ENCODE results near the gene CNN1.
"Not testable (repeated sequence)": the region's sequence is repeated elsewhere in the genome, so short reads cannot be mapped to it uniquely, and the experiment has no call there.

CNN1 gene

DNA sequence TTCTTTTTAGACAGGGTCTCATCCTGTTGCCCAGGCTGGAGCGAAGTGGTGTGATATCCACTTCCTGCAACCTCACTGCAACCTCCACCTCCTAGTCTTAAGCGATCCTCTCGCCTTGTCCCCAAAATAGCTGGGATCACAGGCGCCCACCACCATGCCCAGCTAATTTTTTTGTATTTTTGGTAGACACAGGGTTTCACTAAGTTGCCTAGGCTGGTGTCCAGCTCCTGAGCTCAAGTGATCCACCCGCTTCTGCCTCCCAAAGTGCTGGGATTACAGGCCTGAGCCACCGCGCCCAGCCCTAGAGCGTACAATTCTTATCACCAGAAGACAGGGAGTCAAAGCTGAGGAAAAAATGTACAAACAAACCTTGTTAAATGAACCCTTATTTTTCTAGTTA is 24.9 kb downstream of the CNN1 start:
- Histone ChIP-seq H3K27me3 (ENCODE audit: insufficient read depth, low read length) (no peaks in the 10 kb centered on the region), H3K36me3 (ENCODE audit: insufficient read depth, low read length) (no peaks in the 10 kb centered on the region), H3K4me3 (ENCODE audit: low read length) (no peak overlapping the region), H3K4me1 (ENCODE audit: insufficient read depth, low read length) (peaks cover under 1% of the 10 kb centered on the region), H3K9me3 (ENCODE audit: low read length) (no peaks in the 10 kb centered on the region), H2AFZ (ENCODE audit: low read depth, low read length) (no peak overlapping the region)

DNA sequence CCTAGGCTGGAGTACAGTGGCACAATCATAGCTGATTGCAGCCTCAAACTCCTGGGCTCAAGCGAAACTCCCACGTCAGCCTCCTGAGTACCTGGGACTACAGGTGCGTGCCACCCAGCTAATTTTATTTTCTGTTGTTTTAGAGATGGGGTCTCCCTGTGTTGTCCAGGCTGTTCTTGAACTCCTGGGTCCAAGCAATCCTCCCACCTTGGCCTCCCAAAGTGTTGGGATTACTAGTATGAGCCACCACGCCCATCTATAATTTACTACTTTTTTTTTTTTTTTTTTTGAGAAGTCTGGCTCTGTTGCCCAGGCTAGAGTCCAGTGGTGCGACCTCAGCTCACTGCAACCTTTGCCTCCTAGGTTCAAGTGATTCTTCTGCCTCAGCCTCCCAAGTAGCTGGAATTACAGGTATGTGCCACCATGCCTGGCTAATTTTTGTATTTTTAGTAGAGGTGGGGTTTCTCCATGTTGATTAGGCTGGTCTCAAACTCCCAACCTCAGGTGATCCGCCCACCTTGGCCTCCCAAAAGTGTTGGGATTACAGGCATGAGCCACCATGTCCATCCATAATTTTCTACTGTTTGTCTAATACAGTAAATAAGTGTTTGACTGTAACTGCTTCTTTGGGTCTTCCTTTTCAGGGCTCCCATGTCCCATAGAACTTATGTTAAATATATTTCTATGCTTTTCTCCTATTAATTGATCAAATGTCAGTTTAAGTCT is 25.6 kb downstream of the CNN1 start:
- not testable (repeated sequence) for H2AFZ ChIP-seq (ENCODE audit: low read depth, low read length); H3K4me1 ChIP-seq (ENCODE audit: insufficient read depth, low read length); H3K9me3 ChIP-seq (ENCODE audit: low read length); H3K27me3 ChIP-seq (ENCODE audit: insufficient read depth, low read length); H3K36me3 ChIP-seq (ENCODE audit: insufficient read depth, low read length); H3K4me3 ChIP-seq (ENCODE audit: low read length)

DNA sequence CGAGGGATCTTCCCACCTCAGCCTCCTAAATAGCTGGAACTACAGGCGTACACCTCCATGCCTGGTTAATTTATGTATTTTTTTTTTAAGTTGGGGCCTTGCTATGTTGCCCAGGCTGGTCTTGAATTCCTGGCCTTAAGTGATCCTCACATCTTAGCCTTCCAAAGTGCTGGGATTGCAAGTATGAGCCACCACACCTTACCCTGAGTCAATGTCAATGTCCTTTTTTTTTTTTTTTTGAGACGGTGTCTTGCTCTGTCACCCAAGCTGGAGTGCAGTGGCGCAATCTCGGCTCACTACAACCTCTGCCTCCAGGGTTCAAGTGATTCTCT is 27.0 kb downstream of the CNN1 start:
- H3K27me3 ChIP-seq (ENCODE audit: insufficient read depth, low read length); H3K9me3 ChIP-seq (ENCODE audit: low read length); H3K36me3 ChIP-seq (ENCODE audit: insufficient read depth, low read length); H2AFZ ChIP-seq (ENCODE audit: low read depth, low read length); H3K4me3 ChIP-seq (ENCODE audit: low read length); H3K4me1 ChIP-seq (ENCODE audit: insufficient read depth, low read length): not testable (repeated sequence)

- H3K4me1 ChIP-seq (ENCODE audit: insufficient read depth, low read length): no peaks in the 10 kb centered on the region
- no peaks in the 10 kb centered on the region for H3K36me3 ChIP-seq (ENCODE audit: insufficient read depth, low read length)
- H2AFZ ChIP-seq (ENCODE audit: low read depth, low read length): no peak overlapping the region
- no peaks in the 10 kb centered on the region for H3K27me3 ChIP-seq (ENCODE audit: insufficient read depth, low read length)
- H3K4me3 ChIP-seq (ENCODE audit: low read length): no peak overlapping the region
- H3K9me3 ChIP-seq (ENCODE audit: low read length): no peaks in the 10 kb centered on the region
Measured at GRCh38 chr19:11566164-11566563, 27.5 kb downstream of the CNN1 start.

DNA sequence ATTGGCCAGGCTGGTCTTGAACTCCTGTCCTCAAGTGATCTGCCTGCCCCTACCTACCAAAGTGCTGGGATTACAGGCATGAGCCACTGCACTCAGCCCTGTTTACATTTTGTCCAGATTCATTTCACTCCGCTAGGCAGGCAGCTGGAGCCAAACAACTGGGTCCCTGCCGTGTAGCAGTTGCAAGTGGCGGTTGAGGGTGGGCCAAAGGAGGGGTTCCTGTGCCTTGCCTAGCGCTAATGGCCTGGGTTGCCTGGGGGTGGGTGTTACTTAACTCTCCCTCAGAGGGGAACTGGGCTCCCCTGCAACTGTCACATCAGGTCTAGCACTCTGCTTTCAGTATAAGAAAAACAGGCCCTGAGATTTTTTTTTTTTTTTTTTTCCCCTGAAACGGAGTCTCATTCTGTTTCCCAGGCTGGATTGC is 31.4 kb downstream of the CNN1 start:
- Histone ChIP-seq H3K4me3 (ENCODE audit: low read length) (no peak overlapping the region), H3K36me3 (ENCODE audit: insufficient read depth, low read length) (no peaks in the 10 kb centered on the region), H3K27me3 (ENCODE audit: insufficient read depth, low read length) (no peaks in the 10 kb centered on the region), H3K4me1 (ENCODE audit: insufficient read depth, low read length) (no peaks in the 10 kb centered on the region), H2AFZ (ENCODE audit: low read depth, low read length) (no peak overlapping the region), H3K9me3 (ENCODE audit: low read length) (no peaks in the 10 kb centered on the region)

DNA sequence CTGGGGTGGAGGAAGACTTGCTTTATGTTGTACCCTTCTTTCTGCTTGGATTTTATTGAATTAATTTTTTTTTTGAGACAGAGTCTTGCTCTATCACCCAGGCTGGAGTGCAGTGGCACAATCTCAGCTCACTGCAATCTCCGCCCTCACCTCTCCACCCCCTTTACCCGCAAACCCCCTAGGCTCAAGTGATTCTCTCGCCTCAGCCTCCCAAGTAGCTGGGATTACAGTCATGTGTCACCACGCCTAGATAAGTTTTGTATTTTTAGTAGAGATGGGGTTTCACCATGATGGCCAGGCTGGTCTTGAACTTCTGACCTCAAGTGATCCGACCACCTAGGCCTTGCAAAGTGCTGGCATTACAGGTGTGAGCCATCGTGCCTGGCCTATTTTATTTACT is 34.7 kb downstream of the CNN1 start:
- not testable (repeated sequence) for H3K36me3 ChIP-seq (ENCODE audit: insufficient read depth, low read length); H3K4me3 ChIP-seq (ENCODE audit: low read length); H3K27me3 ChIP-seq (ENCODE audit: insufficient read depth, low read length); H2AFZ ChIP-seq (ENCODE audit: low read depth, low read length); H3K9me3 ChIP-seq (ENCODE audit: low read length); H3K4me1 ChIP-seq (ENCODE audit: insufficient read depth, low read length)

DNA sequence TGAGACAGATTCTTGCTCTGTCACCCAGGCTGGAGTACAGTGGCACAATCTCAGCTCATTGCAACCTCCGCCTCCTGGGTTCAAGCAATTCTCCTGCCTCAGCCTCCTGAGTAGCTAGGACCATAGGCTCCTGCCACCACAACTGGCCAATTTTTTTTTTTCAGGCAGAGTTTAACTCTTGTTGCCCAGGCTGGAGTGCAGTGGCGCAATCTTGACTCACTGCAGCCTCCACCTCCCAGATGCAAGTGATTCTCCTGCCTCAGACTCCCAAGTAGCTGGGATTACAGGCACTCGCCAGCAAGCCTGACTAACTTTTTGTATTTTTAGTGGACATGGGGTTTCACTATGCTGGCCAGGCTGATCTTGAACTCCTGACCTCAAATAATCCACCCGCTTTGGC is 35.1 kb downstream of the CNN1 start:
- not testable (repeated sequence) for H3K9me3 ChIP-seq (ENCODE audit: low read length); H2AFZ ChIP-seq (ENCODE audit: low read depth, low read length); H3K4me1 ChIP-seq (ENCODE audit: insufficient read depth, low read length); H3K27me3 ChIP-seq (ENCODE audit: insufficient read depth, low read length); H3K36me3 ChIP-seq (ENCODE audit: insufficient read depth, low read length); H3K4me3 ChIP-seq (ENCODE audit: low read length)

GRCh38 chr19:11574689-11575088 is 36.0 kb downstream of the CNN1 start:
- Histone ChIP-seq H3K27me3 (ENCODE audit: insufficient read depth, low read length) (no peaks in the 10 kb centered on the region), H3K4me1 (ENCODE audit: insufficient read depth, low read length) (peaks cover 9% of the 10 kb centered on the region), H3K4me3 (ENCODE audit: low read length) (no peak overlapping the region), H2AFZ (ENCODE audit: low read depth, low read length) (no peak overlapping the region), H3K9me3 (ENCODE audit: low read length) (no peaks in the 10 kb centered on the region), H3K36me3 (ENCODE audit: insufficient read depth, low read length) (no peaks in the 10 kb centered on the region)

DNA sequence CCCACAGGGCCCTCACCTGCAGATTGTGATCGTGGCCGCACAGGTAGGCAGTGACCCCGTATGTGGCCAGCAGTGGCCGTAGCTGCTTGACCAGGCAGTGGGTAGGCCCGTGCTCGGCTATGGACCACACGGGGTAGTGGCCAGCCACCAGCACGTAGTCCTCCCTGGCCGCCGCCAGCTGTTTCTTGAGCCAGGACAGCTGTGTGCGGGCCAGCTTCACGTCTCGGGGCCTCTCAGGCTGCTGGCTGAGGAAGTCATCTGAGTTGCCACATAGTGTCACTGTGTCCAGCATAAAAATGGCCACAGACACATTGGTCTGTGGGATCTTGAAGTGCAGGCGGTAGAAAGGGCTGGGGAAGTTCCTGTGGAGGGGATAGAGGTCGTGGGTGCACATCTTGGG is 37.6 kb downstream of the CNN1 start:
- Histone ChIP-seq H3K36me3 (ENCODE audit: insufficient read depth, low read length) (no peaks in the 10 kb centered on the region), H3K27me3 (ENCODE audit: insufficient read depth, low read length) (no peaks in the 10 kb centered on the region), H3K9me3 (ENCODE audit: low read length) (no peaks in the 10 kb centered on the region), H3K4me1 (ENCODE audit: insufficient read depth, low read length) (peaks cover 9% of the 10 kb centered on the region), H3K4me3 (ENCODE audit: low read length) (no peak overlapping the region), H2AFZ (ENCODE audit: low read depth, low read length) (no peak overlapping the region)

GRCh38 chr19:11577451-11578257 is 39.0 kb downstream of the CNN1 start, which contains the start of gene ACP5:
ACP5 (minus strand) TSS chr19:11577645; CDS start chr19:11577317, 328 bp downstream.
- Histone ChIP-seq H3K9me3 (ENCODE audit: low read length) (no peaks in the 10 kb centered on the region), H3K4me1 (ENCODE audit: insufficient read depth, low read length) (peaks cover 9% of the 10 kb centered on the region), H3K36me3 (ENCODE audit: insufficient read depth, low read length) (no peaks in the 10 kb centered on the region), H3K27me3 (ENCODE audit: insufficient read depth, low read length) (no peaks in the 10 kb centered on the region), H2AFZ (ENCODE audit: low read depth, low read length) (no peak within 1 kb of the TSS), H3K4me3 (ENCODE audit: low read length) (no peak within 1 kb of the TSS)

- no peaks in the 10 kb centered on the region for H3K27me3 ChIP-seq (ENCODE audit: insufficient read depth, low read length)
- H3K4me1 ChIP-seq (ENCODE audit: insufficient read depth, low read length): peaks cover 9% of the 10 kb centered on the region
- no peaks in the 10 kb centered on the region for H3K36me3 ChIP-seq (ENCODE audit: insufficient read depth, low read length)
- no peaks in the 10 kb centered on the region for H3K9me3 ChIP-seq (ENCODE audit: low read length)
- no peak overlapping the region for H3K4me3 ChIP-seq (ENCODE audit: low read length)
- no peak overlapping the region for H2AFZ ChIP-seq (ENCODE audit: low read depth, low read length)
Measured at GRCh38 chr19:11578258-11579142, 39.8 kb downstream of the CNN1 start.

DNA sequence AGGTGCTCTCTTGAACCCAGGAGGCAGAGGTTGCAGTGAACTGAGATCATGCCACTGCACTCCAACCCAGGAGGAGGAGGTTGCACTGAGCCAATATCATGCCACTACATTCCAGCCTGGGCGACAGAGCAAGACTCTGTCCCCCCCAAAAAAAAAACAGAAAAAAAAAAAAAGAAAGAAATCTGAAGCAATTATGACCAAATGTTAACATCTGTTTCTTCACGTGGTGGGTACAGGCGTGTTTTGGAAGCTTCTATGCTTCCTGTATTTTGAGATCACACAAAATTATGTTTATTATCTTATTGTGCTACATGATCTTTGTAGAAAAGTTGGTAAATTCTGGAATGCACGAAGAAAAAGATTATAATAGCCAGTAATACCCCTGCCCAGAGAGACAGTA is 41.5 kb downstream of the CNN1 start:
- Histone ChIP-seq H3K4me3 (ENCODE audit: low read length) (no peak overlapping the region), H3K9me3 (ENCODE audit: low read length) (no peaks in the 10 kb centered on the region), H3K27me3 (ENCODE audit: insufficient read depth, low read length) (no peaks in the 10 kb centered on the region), H3K36me3 (ENCODE audit: insufficient read depth, low read length) (no peaks in the 10 kb centered on the region), H2AFZ (ENCODE audit: low read depth, low read length) (no peak overlapping the region), H3K4me1 (ENCODE audit: insufficient read depth, low read length) (peaks cover 9% of the 10 kb centered on the region)

DNA sequence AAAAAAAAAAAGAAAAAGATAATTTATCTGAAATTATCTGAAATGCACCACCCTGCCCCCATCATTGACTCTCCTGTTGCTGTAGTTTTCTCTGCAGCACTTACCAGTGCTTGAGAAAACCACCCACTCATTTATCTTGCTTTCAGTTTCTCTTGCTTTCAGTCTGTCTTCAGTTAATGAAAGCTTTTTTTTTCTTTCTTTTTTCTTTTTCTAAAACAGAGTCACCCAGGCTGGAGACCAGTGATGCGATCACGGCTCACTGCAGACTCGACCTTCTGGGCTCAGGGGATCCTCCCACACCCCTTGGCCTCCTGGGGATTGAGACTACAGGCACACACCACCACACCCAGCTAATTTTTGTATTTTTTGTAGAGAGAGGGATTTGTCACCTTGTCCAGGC is 43.1 kb downstream of the CNN1 start:
- Histone ChIP-seq H3K27me3 (ENCODE audit: insufficient read depth, low read length) (no peaks in the 10 kb centered on the region), H3K4me1 (ENCODE audit: insufficient read depth, low read length) (peaks cover 9% of the 10 kb centered on the region), H2AFZ (ENCODE audit: low read depth, low read length) (no peak overlapping the region), H3K36me3 (ENCODE audit: insufficient read depth, low read length) (no peaks in the 10 kb centered on the region), H3K4me3 (ENCODE audit: low read length) (no peak overlapping the region), H3K9me3 (ENCODE audit: low read length) (no peaks in the 10 kb centered on the region)

All from neuron (in vitro differentiated cells).